Transverse colon (tissue), 4 donors: ENCODE measurements around the gene IL1F10. TPM values are rescaled to one million over a fixed set of nuclear protein-coding genes. Genes with fewer than 3 reads are reported as not detected.

Experiments
- DNase-seq: peaks from one replicate; pipeline ENCODE4 v3.0.0-alpha.2; 2019
- H3K27ac ChIP-seq, 4 donors: fragments of 200-600 bp; sonication (generic); 2 replicates each; pipeline ENCODE4 v1.5.1; 2016 to 2018; ENCODE audit warnings: inconsistent platforms in 4 of 4
- H3K27me3 ChIP-seq: fragments of 200-600 bp; sonication (generic); 2 replicates; pipeline ENCODE4 v1.5.1; 2017; ENCODE audit warnings: inconsistent platforms
- H3K36me3 ChIP-seq, 4 donors: fragments of 200-600 bp; sonication (generic); 2 replicates each; pipeline ENCODE4 v1.5.1; 2017 to 2019; ENCODE audit warnings: inconsistent platforms in 4 of 4
- H3K4me1 ChIP-seq, 4 donors: fragments of 200-600 bp; sonication (generic); 2 replicates each; pipeline ENCODE4 v1.5.1; 2017 to 2020; ENCODE audit warnings: inconsistent platforms in 4 of 4
- H3K4me3 ChIP-seq, 4 donors: fragments of 200-600 bp; sonication (generic); 1 replicate in 1 of 4; 2 replicates in 3 of 4; pipeline versions ENCODE4 v1.5.1 to v1.6.1; 2017 to 2019; ENCODE audit warnings: inconsistent platforms in 4 of 4
- H3K9me3 ChIP-seq, 2 donors: fragments of 200-600 bp; sonication (generic); 2 replicates each; pipeline ENCODE4 v1.5.1; 2017 to 2019; ENCODE audit warnings: inconsistent platforms in 2 of 2
- CTCF ChIP-seq, 5 experiments: fragments of 200-600 bp in 3 of 5; fragments of 450-650 bp in 2 of 5; sonication (generic) in 3 of 5; IDR thresholded peaks; 1 replicate in 2 of 5; 2 replicates in 3 of 5; pipeline ENCODE4 v1.5.1; 2016 to 2017; ENCODE audit warnings: antibody characterized with exemption in 5 of 5, inconsistent platforms in 3 of 5, mild to moderate bottlenecking in 2 of 5, moderate library complexity in 1 of 5
- EP300 ChIP-seq: sonication (generic); formaldehyde crosslinking; IDR thresholded peaks from one replicate; pipeline ENCODE4 v1.6.1; 2017; ENCODE audit warnings: antibody characterized with exemption, low read depth
- POLR2A ChIP-seq: fragments of 450-650 bp; IDR thresholded peaks from one replicate; pipeline ENCODE4 v1.6.1; 2016; ENCODE audit warnings: antibody characterized with exemption, mild to moderate bottlenecking, moderate library complexity
- POLR2AphosphoS5 ChIP-seq, 3 donors: sonication (generic); formaldehyde crosslinking; IDR thresholded peaks; one replicate each; pipeline ENCODE4 v1.6.1; 2016; ENCODE audit warnings: antibody characterized with exemption in 3 of 3
- WGBS, 2 donors: methylation state at CpG; one replicate each; pipeline ENCODE4 v1.1.5; 2018; ENCODE audit warnings: low coverage in 1 of 2; 5-methylcytosine and 5-hydroxymethylcytosine counted together
- in situ Hi-C, 4 donors: fragments of 200-750 bp; cut with MboI; loops; one replicate each; pipeline versions ENCODE4 v1.15.0 to v1.15.1; 2017; ENCODE audit warnings: low sequenced_read_pairs in 3 of 4, low pct_ligation_motif_present in 1 of 4, low pct_unique_long_range_greater_than_20kb in 1 of 4
- intact Hi-C: fragments of 100-400 bp; cut with DNase I; formaldehyde crosslinking; loops from one replicate; pipeline ENCODE4 v1.15.1; 2023; ENCODE audit warnings: low total_unique reads
- total RNA-seq, 4 donors: library from RNA; depleted of rRNA; stranded (reverse); fragments of >200 nt; gene quantifications; one replicate each; pipeline ENCODE4 v1.1.0, GENCODE V29; 2016

The IL1F10 gene
- total RNA-seq, 4 donors from 2014 or later: not detected

GRCh38 chr2:113080134-113080533 lies 12.4 kb downstream of the IL1F10 start:
- intact Hi-C loops (no loop called here), in situ Hi-C loops (no loop called here)
- H3K27ac ChIP-seq: no peak overlapping the region
- no peak for TF ChIP-seq POLR2AphosphoS5 (IDR thresholded peaks at IDR 0.05)
- no peak for TF ChIP-seq POLR2A
- no peak for TF ChIP-seq EP300
- peak; percentile 36 to 52 (median 48) for TF ChIP-seq CTCF (IDR thresholded peaks at IDR 0.05)
- H3K27me3 ChIP-seq: no peaks in the 10 kb centered on the region
- H3K9me3 ChIP-seq: no peaks in the 10 kb centered on the region
- no peak overlapping the region for H3K4me3 ChIP-seq
- peaks cover 0 to 4% (median 0%) of the 10 kb centered on the region in 4 donors for H3K4me1 ChIP-seq
- 34 to 43% methylated on average over 4 to 9 of the region's 9 CpGs for WGBS, 2 donors
- no peaks in the 10 kb centered on the region for H3K36me3 ChIP-seq
- peak; percentile 11 for DNase-seq

- in situ Hi-C loops: no loop called here
- intact Hi-C loops: no loop called here
These were observed 13.9 kb downstream of the IL1F10 start for GRCh38 chr2:113081488-113082210.

GRCh38 chr2:113083296-113083695 lies 15.5 kb downstream of the IL1F10 start:
- TF ChIP-seq POLR2A (no peak), CTCF (IDR thresholded peaks at IDR 0.05) (no peak), EP300 (no peak), POLR2AphosphoS5 (IDR thresholded peaks at IDR 0.05) (no peak)
- Histone ChIP-seq H3K4me3 (no peak overlapping the region), H3K4me1 (peaks cover 0 to 2% (median 0%) of the 10 kb centered on the region in 4 donors), H3K27me3 (no peaks in the 10 kb centered on the region), H3K27ac (no peak overlapping the region), H3K36me3 (no peaks in the 10 kb centered on the region), H3K9me3 (no peaks in the 10 kb centered on the region)
- in situ Hi-C loops (no loop called here), intact Hi-C loops (no loop called here)
- WGBS, 2 donors: 68 to 77% methylated on average over 6 to 8 of the region's 8 CpGs
- no peak for DNase-seq

More at GRCh38 chr2:113081488-113082210, 13.9 kb downstream of the IL1F10 start:
- no peak for TF ChIP-seq POLR2A
- no peak for TF ChIP-seq EP300
- no peak for TF ChIP-seq POLR2AphosphoS5 (IDR thresholded peaks at IDR 0.05)
- no peak for TF ChIP-seq CTCF (IDR thresholded peaks at IDR 0.05)
- 60% methylated on average over 2 of the region's 2 CpGs; no CpG with 5 or more reads in 1 of the 2 donors for WGBS, 2 donors
- no peaks in the 10 kb centered on the region for H3K27me3 ChIP-seq
- H3K4me1 ChIP-seq: peaks cover 0 to 4% (median 0%) of the 10 kb centered on the region in 4 donors
- H3K36me3 ChIP-seq: no peaks in the 10 kb centered on the region
- no peaks in the 10 kb centered on the region for H3K9me3 ChIP-seq
- DNase-seq: no peak
- no peak overlapping the region for H3K4me3 ChIP-seq
- no peak overlapping the region for H3K27ac ChIP-seq

- in situ Hi-C loops (no loop called here), intact Hi-C loops (no loop called here)
- TF ChIP-seq POLR2AphosphoS5 (IDR thresholded peaks at IDR 0.05) (no peak), CTCF (IDR thresholded peaks at IDR 0.05) (peak; percentile 16 to 47 (median 34))
- WGBS, 2 donors: 24 to 32% methylated on average over 4 to 5 of the region's 5 CpGs
- no peaks in the 10 kb centered on the region for H3K36me3 ChIP-seq
- no peaks in the 10 kb centered on the region for H3K4me1 ChIP-seq
- no peaks in the 10 kb centered on the region for H3K9me3 ChIP-seq
- H3K27ac ChIP-seq: no peak overlapping the region
- no peak overlapping the region for H3K4me3 ChIP-seq
- no peaks in the 10 kb centered on the region for H3K27me3 ChIP-seq
- DNase-seq: no peak
These were observed 16.7 kb downstream of the IL1F10 start for GRCh38 chr2:113084249-113085000.
